Esophagus muscularis mucosa (tissue), 4 donors: Measurements from ENCODE around the gene LAPTM4A.

Experiments used
- CTCF ChIP-seq, 3 experiments: fragments of 200-600 bp in 2 of 3; fragments of 450-650 bp in 1 of 3; sonication (generic) in 2 of 3; IDR thresholded peaks; one replicate each; pipeline ENCODE4 v1.5.1; 2017 to 2019; ENCODE audit warnings: antibody characterized with exemption in 3 of 3, mild to moderate bottlenecking in 2 of 3, moderate library complexity in 1 of 3
- EP300 ChIP-seq: sonication (generic); formaldehyde crosslinking; IDR thresholded peaks from one replicate; pipeline ENCODE4 v1.6.1; 2017; ENCODE audit warnings: antibody characterized with exemption
- POLR2A ChIP-seq: fragments of 450-650 bp; IDR thresholded peaks from one replicate; pipeline ENCODE4 v1.6.1; 2017; ENCODE audit warnings: antibody characterized with exemption, moderate library complexity, mild to moderate bottlenecking, low read depth
- POLR2AphosphoS5 ChIP-seq, 2 donors: sonication (generic); formaldehyde crosslinking; IDR thresholded peaks; one replicate each; pipeline ENCODE4 v1.6.1; 2017; ENCODE audit warnings: antibody characterized with exemption in 2 of 2

GRCh38 chr2:20094955-20095354 is 43.5 kb upstream of the LAPTM4A start:
- TF ChIP-seq POLR2A (no peak), CTCF (IDR thresholded peaks at IDR 0.05) (no peak), EP300 (no peak), POLR2AphosphoS5 (IDR thresholded peaks at IDR 0.05) (no peak)
